GM12878 (cell line): ENCODE measurements around the gene HLA-A. TPM values are rescaled to one million over a fixed set of nuclear protein-coding genes. Genes with fewer than 3 reads are reported as not detected.

Source experiments
- ATAC-seq: fragments of 200-7000 bp; cut with Tn5 transposase; 3 replicates; pipeline ENCODE4 v1.9.1; 2020; ENCODE audit warnings: mild to moderate bottlenecking, moderate library complexity
- BruUV-seq: library from RNA; stranded (reverse); fragments of 400-500 nt; replicated peaks from 2 replicates; lab custom pipeline; 2021; lab: Mats Ljungman, UMichigan
- CTCF ChIA-PET: fragments of 300-600 bp; sonication (Branson Sonifier 250); formaldehyde crosslinking; extraction: SDS; loops from one replicate; lab custom pipeline; 2021; ENCODE audit warnings: inconsistent platforms; lab: Yijun Ruan, JAX
- POLR2A ChIA-PET: fragments of 350-600 bp; formaldehyde crosslinking; extraction: SDS; loops from one replicate; lab custom pipeline; 2021; ENCODE audit warnings: inconsistent platforms; lab: Charles Lee
- RAD21 ChIA-PET: fragments of 300-600 bp; sonication (Branson Sonifier 250); formaldehyde crosslinking; loops from one replicate; lab custom pipeline; 2023; ENCODE audit warnings: antibody characterized with exemption; ENCODE audit not compliant: unreplicated experiment; lab: Charles Lee
- SMC1A ChIA-PET: fragments of 300-600 bp; sonication (Branson Sonifier 250); formaldehyde crosslinking; loops from one replicate; lab custom pipeline; 2023; ENCODE audit not compliant: unreplicated experiment, uncharacterized antibody; lab: Charles Lee
- DNase-seq: peaks from one replicate; pipeline ENCODE4 v3.0.0-alpha.2; 2011; ENCODE audit warnings: low read depth, low spot score
- FAIRE-seq: peaks from 3 replicates; lab custom pipeline; 2011; peaks lifted over from hg19 to GRCh38; lab: Jason Lieb, UNC
- H2AFZ ChIP-seq: 2 replicates; pipeline ENCODE4 v1.6.0; 2011; ENCODE audit warnings: low read depth, low read length, control low read depth; ENCODE audit not compliant: control insufficient read depth
- H3K27ac ChIP-seq: 2 replicates; pipeline ENCODE4 v1.5.1; 2011; ENCODE audit warnings: control low read depth; ENCODE audit not compliant: control insufficient read depth, insufficient read depth
- H3K27me3 ChIP-seq, 2 experiments: replicated peaks in 1 of 2; 2 replicates each; pipeline versions ENCODE4 v1.6.0 to v1.6.1; 2011; ENCODE audit warnings: low read length in 1 of 2; ENCODE audit not compliant: control insufficient read depth in 2 of 2, insufficient read depth in 2 of 2
- H3K36me3 ChIP-seq, 2 experiments: 2 replicates each; pipeline ENCODE4 v1.5.1; 2011; ENCODE audit warnings: low read length in 1 of 2; ENCODE audit not compliant: control insufficient read depth in 2 of 2, insufficient read depth in 2 of 2
- H3K4me1 ChIP-seq: 2 replicates; pipeline ENCODE4 v1.6.1; 2011; ENCODE audit warnings: mild to moderate bottlenecking, low read length, moderate library complexity, mixed read lengths; ENCODE audit not compliant: control insufficient read depth, insufficient read depth
- H3K4me2 ChIP-seq: 2 replicates; pipeline ENCODE4 v1.6.0; 2011; ENCODE audit warnings: control low read depth; ENCODE audit not compliant: control insufficient read depth, insufficient read depth
- H3K4me3 ChIP-seq: fragments of 200-600 bp; sonication (generic); 2 replicates; pipeline ENCODE4 v1.5.1; 2016
- H3K79me2 ChIP-seq: 2 replicates; pipeline ENCODE4 v1.6.0; 2011; ENCODE audit warnings: low read length; ENCODE audit not compliant: control insufficient read depth, insufficient read depth
- H3K9ac ChIP-seq: 2 replicates; pipeline ENCODE4 v1.8.0; 2011; ENCODE audit warnings: low read length, control low read depth, mixed read lengths; ENCODE audit not compliant: control insufficient read depth, insufficient read depth
- H3K9me3 ChIP-seq: replicated peaks from 3 replicates; pipeline ENCODE4 v1.5.1; 2011; ENCODE audit warnings: mild to moderate bottlenecking, low read length; ENCODE audit not compliant: control insufficient read depth, insufficient read depth
- H4K20me1 ChIP-seq: 2 replicates; pipeline ENCODE4 v1.6.0; 2011; ENCODE audit not compliant: control insufficient read depth, insufficient read depth
- EGR1 ChIP-seq, 2 experiments: IDR thresholded peaks; 1 replicate in 1 of 2; 2 replicates in 1 of 2; pipeline ENCODE4 v1.6.1; 2011 to 2012; ENCODE audit warnings: low read depth in 2 of 2, low read length in 2 of 2, borderline replicate concordance in 1 of 2, mild to moderate bottlenecking in 1 of 2, moderate library complexity in 1 of 2
- MYB ChIP-seq: fragments of 150-350 bp; IDR thresholded peaks from 2 replicates; pipeline ENCODE4 v1.6.1; 2014; ENCODE audit warnings: mild to moderate bottlenecking, low read depth, low read length, borderline replicate concordance
- RUNX3 ChIP-seq: IDR thresholded peaks from 2 replicates; pipeline ENCODE4 v1.6.1; 2012; ENCODE audit warnings: low read length, inconsistent platforms
- USF2 ChIP-seq: IDR thresholded peaks from 2 replicates; pipeline ENCODE4 v1.6.1; 2011; ENCODE audit warnings: low read depth, low read length, improper control_type of control experiment, borderline replicate concordance
- WGBS: methylation state at CpG from one replicate; pipeline ENCODE4 v1.1.6; 2016; ENCODE audit warnings: low lambda C conversion rate; ENCODE audit not compliant: insufficient replicate concordance, insufficient coverage; ENCODE audit errors: missing lambda C conversion rate; 5-methylcytosine and 5-hydroxymethylcytosine counted together
- in situ Hi-C: fragments of 300-500 bp; cut with MboI; formaldehyde crosslinking; loops from 9 replicates; pipeline ENCODE4 v1.14.3; 2018; ENCODE audit warnings: mixed read lengths
- intact Hi-C: fragments of 100-400 bp; cut with micrococcal nuclease; formaldehyde crosslinking; loops from one replicate; pipeline ENCODE4 v1.14.2; 2022; ENCODE audit not compliant: unreplicated experiment
- polyA plus RNA-seq, 11 experiments: library from polyadenylated mRNA; depleted of rRNA in 4 of 11; unstranded in 6 of 11; stranded (reverse) in 5 of 11; fragments of >200 nt; fragmentation: Nextera tagmentation in 4 of 11; fragmentation: Illumina TruSeq in 1 of 11; extraction: Ambion mirVana in 4 of 11; extraction: Trizol in 1 of 11; gene quantifications; 1 replicate in 1 of 11; 2 replicates in 10 of 11; pipeline versions ENCODE4 v1.2.1 to v1.2.3, GENCODE V29; 2011 to 2016; ENCODE audit warnings: inconsistent platforms in 2 of 11, missing spikeins in 2 of 11, low read depth in 1 of 11
- total RNA-seq, 4 experiments: library from RNA; depleted of rRNA in 3 of 4; stranded (reverse); fragments of >200 nt in 3 of 4; fragmentation: Illumina TruSeq in 1 of 4; extraction: Trizol in 1 of 4; gene quantifications; 2 replicates each; pipeline versions ENCODE4 v1.2.1 to v1.2.3, GENCODE V29; 2013 to 2021
- TF ChIP-seq, protein P1 (sequence below): fragments of 450-650 bp; IDR thresholded peaks from 2 replicates; pipeline ENCODE4 v1.6.1; 2016; ENCODE audit warnings: mild to moderate bottlenecking

Gene HLA-A
- total and polyA plus RNA-seq, 10 of the 15 experiments (the other 5 are each of a cell fraction or from before 2014, with no cell fraction given): 129 to 1,155 (median 749) TPM

GRCh38 chr6:29956518-29956917 is 14.2 kb downstream of the HLA-A start:
- RAD21 ChIA-PET: no interaction called here

More at GRCh38 chr6:29956518-29956917, 14.2 kb downstream of the HLA-A start:
- POLR2A ChIA-PET: no interaction called here
- SMC1A ChIA-PET: no interaction called here
- DNase-seq (no peak), FAIRE-seq (no peak), ATAC-seq (no peak)
- Histone ChIP-seq H2AFZ (no peak overlapping the region), H3K9me3 (no peaks in the 10 kb centered on the region), H3K4me1 (no peaks in the 10 kb centered on the region), H3K36me3 (no peaks in the 10 kb centered on the region), H3K79me2 (no peaks in the 10 kb centered on the region), H3K4me2 (no peak overlapping the region), H4K20me1 (no peaks in the 10 kb centered on the region), H3K4me3 (no peak overlapping the region), H3K9ac (no peak overlapping the region), H3K27me3 (no peaks in the 10 kb centered on the region), H3K27ac (no peak overlapping the region)
- no peak for TF ChIP-seq EGR1 (IDR thresholded peaks at IDR 0.05; ENCODE audit: borderline replicate concordance in 1 of 2, low read depth in 2 of 2, low read length in 2 of 2)
- TF ChIP-seq, protein P1, sequence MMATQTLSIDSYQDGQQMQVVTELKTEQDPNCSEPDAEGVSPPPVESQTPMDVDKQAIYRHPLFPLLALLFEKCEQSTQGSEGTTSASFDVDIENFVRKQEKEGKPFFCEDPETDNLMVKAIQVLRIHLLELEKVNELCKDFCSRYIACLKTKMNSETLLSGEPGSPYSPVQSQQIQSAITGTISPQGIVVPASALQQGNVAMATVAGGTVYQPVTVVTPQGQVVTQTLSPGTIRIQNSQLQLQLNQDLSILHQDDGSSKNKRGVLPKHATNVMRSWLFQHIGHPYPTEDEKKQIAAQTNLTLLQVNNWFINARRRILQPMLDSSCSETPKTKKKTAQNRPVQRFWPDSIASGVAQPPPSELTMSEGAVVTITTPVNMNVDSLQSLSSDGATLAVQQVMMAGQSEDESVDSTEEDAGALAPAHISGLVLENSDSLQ: no peak
- no peak for TF ChIP-seq RUNX3
- TF ChIP-seq USF2: no peak
- no peak for TF ChIP-seq MYB
- BruUV-seq: no TSS peak
- CTCF ChIA-PET: no interaction called here
- intact Hi-C loops: no loop called here
- in situ Hi-C loops: no loop called here
- WGBS: 92% methylated on average over 19 of the region's 21 CpGs
